Measurements from ENCODE around the gene PLCB4.
"Not testable (repeated sequence)": the region's sequence is repeated elsewhere in the genome, so short reads cannot be mapped to it uniquely, and the experiment has no call there.

PLCB4 gene

GRCh38 chr20:9142809-9143208 is 73.9 kb downstream of the PLCB4 start:
- no peak for DNase-seq (ENCODE audit: low read depth)

- no peak for DNase-seq (ENCODE audit: low read depth)
Observed at GRCh38 chr20:9143926-9144325, 75.0 kb downstream of the PLCB4 start.

GRCh38 chr20:9144643-9145042 is 75.8 kb downstream of the PLCB4 start:
- DNase-seq (ENCODE audit: low read depth): no peak

- no peak for DNase-seq (ENCODE audit: low read depth)
Observed at GRCh38 chr20:9145142-9145541, 76.3 kb downstream of the PLCB4 start.

GRCh38 chr20:9146649-9147048 is 77.8 kb downstream of the PLCB4 start:
- DNase-seq (ENCODE audit: low read depth): no peak

- no peak for DNase-seq (ENCODE audit: low read depth)
Observed at GRCh38 chr20:9147547-9148024, 78.7 kb downstream of the PLCB4 start.

- no peak for DNase-seq (ENCODE audit: low read depth)
Observed at GRCh38 chr20:9148291-9148690, 79.4 kb downstream of the PLCB4 start.

- DNase-seq (ENCODE audit: low read depth): no peak
Observed at GRCh38 chr20:9149087-9149486, 80.2 kb downstream of the PLCB4 start.

- DNase-seq (ENCODE audit: low read depth): no peak
Observed at GRCh38 chr20:9149796-9150195, 80.9 kb downstream of the PLCB4 start.

GRCh38 chr20:9150679-9151078 is 81.8 kb downstream of the PLCB4 start:
- no peak for DNase-seq (ENCODE audit: low read depth)

- not testable (repeated sequence) for DNase-seq (ENCODE audit: low read depth)
Observed at GRCh38 chr20:9152139-9152538, 83.3 kb downstream of the PLCB4 start.

- no peak for DNase-seq (ENCODE audit: low read depth)
Observed at GRCh38 chr20:9154464-9155024, 85.7 kb downstream of the PLCB4 start.

GRCh38 chr20:9156529-9157280 is 87.8 kb downstream of the PLCB4 start:
- DNase-seq (ENCODE audit: low read depth): no peak

GRCh38 chr20:9160331-9160730 is 91.4 kb downstream of the PLCB4 start:
- DNase-seq (ENCODE audit: low read depth): no peak

GRCh38 chr20:9160757-9161156 is 91.9 kb downstream of the PLCB4 start:
- no peak for DNase-seq (ENCODE audit: low read depth)

- DNase-seq (ENCODE audit: low read depth): no peak
Observed at GRCh38 chr20:9161311-9161710, 92.4 kb downstream of the PLCB4 start.

- DNase-seq (ENCODE audit: low read depth): no peak
Observed at GRCh38 chr20:9163251-9163650, 94.4 kb downstream of the PLCB4 start.

GRCh38 chr20:9163995-9164394 is 95.1 kb downstream of the PLCB4 start:
- DNase-seq (ENCODE audit: low read depth): no peak

GRCh38 chr20:9165261-9165660 is 96.4 kb downstream of the PLCB4 start:
- no peak for DNase-seq (ENCODE audit: low read depth)

- DNase-seq (ENCODE audit: low read depth): no peak
Observed at GRCh38 chr20:9166153-9166780, 97.4 kb downstream of the PLCB4 start.

- DNase-seq (ENCODE audit: low read depth): no peak
Observed at GRCh38 chr20:9169409-9169808, 100.5 kb downstream of the PLCB4 start.

- no peak for DNase-seq (ENCODE audit: low read depth)
Observed at GRCh38 chr20:9172851-9173250, 104.0 kb downstream of the PLCB4 start.

- no peak for DNase-seq (ENCODE audit: low read depth)
Observed at GRCh38 chr20:9177278-9177677, 108.4 kb downstream of the PLCB4 start.
